WI38 (cell line): Measurements from ENCODE around the gene HECTD4.

Source experiments
- H3K4me3 ChIP-seq: 2 replicates; pipeline ENCODE4 v1.5.1; 2011; ENCODE audit warnings: low read depth, mild to moderate bottlenecking, control low read depth, low read length
- CTCF ChIP-seq: IDR thresholded peaks from 2 replicates; pipeline ENCODE4 v1.5.1; 2012; ENCODE audit warnings: low read depth, mild to moderate bottlenecking, control low read depth, low read length

The HECTD4 gene

DNA sequence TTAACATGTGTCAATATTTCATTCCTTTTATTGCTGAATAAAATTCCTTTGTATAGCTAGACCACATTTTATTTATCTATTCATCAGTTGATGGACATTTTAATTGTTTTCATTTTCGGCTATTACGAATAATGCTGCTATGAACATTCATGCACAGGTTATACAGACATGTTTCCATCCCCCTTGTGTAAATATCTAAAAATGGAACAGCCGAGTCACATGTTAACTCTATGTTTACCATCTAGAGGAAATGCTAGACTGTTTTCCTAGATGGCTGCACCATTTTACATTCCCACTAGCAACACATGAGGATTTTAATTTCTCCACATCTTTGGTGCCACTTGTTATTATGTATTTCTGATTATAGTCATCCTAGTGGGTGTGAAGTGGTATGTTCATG lies 49.2 kb downstream of the HECTD4 start:
- TF ChIP-seq CTCF = no peak
- no peak overlapping the region for H3K4me3 ChIP-seq

- no peak overlapping the region for H3K4me3 ChIP-seq
- no peak for TF ChIP-seq CTCF
These were observed 50.3 kb downstream of the HECTD4 start for GRCh38 chr12:112331886-112332285.

- TF ChIP-seq CTCF = no peak
- H3K4me3 ChIP-seq = no peak overlapping the region
These were observed 51.5 kb downstream of the HECTD4 start for GRCh38 chr12:112330706-112331105.

- no peak for TF ChIP-seq CTCF
- no peak overlapping the region for H3K4me3 ChIP-seq
These were observed 53.6 kb downstream of the HECTD4 start for GRCh38 chr12:112328456-112329124.

DNA sequence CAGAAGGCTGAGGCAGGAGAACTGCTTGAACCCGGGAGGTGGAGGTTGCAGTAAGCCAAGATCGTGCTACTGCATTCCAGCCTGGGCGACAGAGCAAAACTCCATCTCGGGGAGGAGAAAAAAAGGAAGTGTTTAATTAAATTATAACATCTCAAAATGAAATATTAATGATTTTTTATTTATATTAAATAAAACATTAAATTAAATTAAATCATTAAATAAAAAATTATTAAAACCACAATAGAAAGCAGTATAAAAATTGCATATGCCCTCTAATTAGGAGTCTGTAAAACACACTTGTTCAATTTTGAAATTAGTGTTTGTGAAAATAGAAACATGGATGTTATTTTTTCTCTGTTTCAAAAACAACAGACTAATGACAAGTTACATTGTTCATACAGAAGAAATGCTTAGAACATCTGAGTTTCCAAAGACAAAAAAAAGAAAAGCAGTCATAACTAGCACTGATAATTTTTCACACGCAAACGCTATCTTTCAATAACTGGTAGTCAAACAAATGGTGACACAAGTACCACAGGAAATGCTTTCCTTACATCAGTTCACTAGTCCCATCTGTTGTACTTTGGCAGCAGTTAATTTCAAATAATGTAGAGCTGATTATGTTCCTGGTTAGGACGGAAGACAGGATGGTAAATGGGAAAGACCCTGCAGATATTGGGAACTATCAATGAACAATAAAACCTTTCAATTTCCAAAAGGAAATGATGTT lies 54.9 kb downstream of the HECTD4 start:
- no peak for TF ChIP-seq CTCF

DNA sequence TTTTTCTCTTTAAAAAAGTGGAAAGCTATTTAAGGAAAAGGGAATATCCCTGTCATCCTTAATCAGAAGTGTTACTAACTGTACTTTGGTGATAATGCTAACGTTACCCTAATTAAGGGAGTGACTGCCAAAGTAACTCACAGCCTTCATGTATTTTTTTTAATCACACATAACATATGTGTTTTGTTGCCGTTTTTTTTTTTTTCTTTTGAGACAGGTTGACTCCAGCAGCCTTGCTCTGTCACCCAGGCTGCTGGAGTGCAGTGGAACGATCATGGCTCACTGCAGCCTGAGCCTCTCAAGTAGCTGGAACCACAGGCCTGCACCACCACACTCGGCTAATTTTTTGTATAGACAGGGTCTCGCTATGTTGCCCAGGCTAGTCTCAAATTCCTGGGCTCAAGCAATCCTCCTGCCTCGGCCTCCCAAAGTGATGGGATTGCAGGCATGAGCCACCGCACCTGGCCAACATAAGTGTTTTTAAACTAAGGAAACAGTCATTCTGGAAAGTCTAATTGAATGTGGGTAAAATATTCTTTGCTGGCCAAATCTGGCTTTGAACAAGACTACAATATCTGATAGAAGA lies 56.5 kb downstream of the HECTD4 start:
- no peak for TF ChIP-seq CTCF
- H3K4me3 ChIP-seq = no peak overlapping the region

More for the DNA sequence above, 54.9 kb downstream of the HECTD4 start:
- H3K4me3 ChIP-seq = no peak overlapping the region

DNA sequence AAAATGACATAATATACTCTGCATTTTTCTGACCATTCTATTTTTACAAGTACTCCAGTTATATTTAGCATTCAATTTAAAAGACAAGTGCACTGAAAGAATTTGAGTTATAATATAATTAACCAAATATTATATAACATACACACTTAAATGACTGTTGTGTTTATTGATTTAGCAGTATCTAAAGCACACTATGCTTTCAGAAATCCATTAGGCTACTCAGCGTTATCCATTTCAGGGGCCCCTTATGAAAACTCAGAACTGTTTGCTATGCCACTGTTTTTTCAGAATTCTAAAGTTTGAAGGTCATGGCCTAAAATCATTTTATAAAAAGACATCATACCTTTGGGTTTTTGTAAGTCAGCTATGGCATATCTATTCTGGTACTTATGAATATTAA lies 57.1 kb downstream of the HECTD4 start:
- no peak overlapping the region for H3K4me3 ChIP-seq
- TF ChIP-seq CTCF = no peak
